ENCODE data around the gene DMRT3.
"Not testable (repeated sequence)": the region's sequence is repeated elsewhere in the genome, so short reads cannot be mapped to it uniquely, and the experiment has no call there.

The DMRT3 gene

DNA sequence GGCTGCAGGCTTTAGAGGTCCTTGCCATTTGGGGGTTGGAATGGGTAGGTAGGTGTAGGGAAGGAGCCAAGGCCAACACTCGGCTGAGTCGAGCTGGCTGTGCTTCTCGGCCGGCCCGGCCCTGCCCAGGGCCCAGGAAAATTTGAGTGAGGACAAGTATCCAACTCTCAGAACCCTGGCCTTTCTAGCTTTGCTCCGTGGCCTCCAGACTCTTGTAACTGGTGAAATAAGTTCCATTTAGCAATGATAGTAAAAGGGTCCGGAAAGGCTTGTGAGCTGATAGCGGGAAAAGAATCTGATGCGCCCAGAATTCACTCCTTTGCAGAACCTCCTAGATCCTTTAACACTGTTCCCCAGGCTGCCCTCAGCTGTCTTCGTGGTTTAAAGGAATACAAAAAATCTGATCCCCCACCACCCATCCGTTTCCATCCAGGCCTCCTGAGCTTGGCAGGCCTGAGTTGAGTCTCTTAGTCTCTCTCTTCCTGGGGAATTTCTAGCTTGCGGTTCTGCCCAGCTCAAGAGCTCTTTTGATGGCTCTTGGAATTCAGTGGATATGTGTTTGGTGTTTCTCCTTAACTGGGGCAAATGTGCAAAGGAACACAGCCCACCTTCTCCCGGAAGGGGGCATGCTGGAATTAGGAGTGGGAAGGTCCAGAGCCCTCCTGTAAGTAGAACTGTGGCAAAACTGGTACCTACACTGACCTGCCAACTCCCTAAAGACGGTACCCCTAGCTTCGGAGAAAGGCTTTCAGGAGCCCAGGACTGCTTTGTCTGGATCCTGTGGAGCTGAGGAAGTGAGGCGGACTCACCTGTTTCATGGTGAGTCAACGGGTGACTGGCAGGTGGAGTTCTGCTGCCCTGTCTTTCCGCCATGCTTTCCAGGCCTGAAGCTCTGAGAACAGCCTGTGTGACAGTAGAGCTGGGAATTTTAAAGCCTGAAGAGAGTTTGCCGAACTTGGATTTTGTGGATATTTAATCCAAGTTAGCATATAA, 1.7 kb downstream of the DMRT3 start:
- no peak overlapping the region for H3K27ac ChIP-seq (ENCODE audit: low read depth, low read length)
- no peaks in the 10 kb centered on the region for H3K4me1 ChIP-seq (ENCODE audit: control insufficient read depth in 1 of 2, insufficient read depth in 2 of 2, low read length in 2 of 2)
- no peak overlapping the region for H3K9ac ChIP-seq (ENCODE audit: low read depth in 1 of 2, low read length in 2 of 2)
- H3K4me3 ChIP-seq (ENCODE audit: low read depth in 1 of 2, low read length in 2 of 2): no peak overlapping the region
- peaks cover 84 to 90% of the 10 kb centered on the region in 2 donors for H3K27me3 ChIP-seq (ENCODE audit: control insufficient read depth in 1 of 2, insufficient read depth in 2 of 2, low read length in 2 of 2)
- H3K36me3 ChIP-seq (ENCODE audit: control insufficient read depth in 1 of 2, insufficient read depth in 2 of 2, low read length in 2 of 2): no peaks in the 10 kb centered on the region
- no peaks in the 10 kb centered on the region for H3K9me3 ChIP-seq (ENCODE audit: control insufficient read depth in 1 of 2, low read length in 2 of 2)

DNA sequence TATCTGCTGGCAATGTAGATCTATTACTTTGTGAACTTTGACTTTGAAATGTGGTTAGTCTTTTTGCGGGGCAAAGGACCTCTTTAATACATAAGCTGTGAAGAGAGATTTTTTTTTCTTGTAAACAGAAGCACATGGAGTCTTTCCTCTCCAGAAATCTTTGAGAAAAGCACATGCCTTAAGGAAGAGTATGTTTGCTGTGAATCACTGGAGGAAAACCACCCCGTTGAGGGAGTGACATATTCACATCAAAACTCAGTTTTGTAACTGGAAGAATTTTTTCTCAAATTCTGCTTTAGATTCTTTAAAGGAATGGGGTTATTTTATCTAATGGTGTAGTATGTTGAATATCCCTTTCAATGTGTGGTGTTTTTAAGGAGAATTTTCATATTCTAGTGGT, 3.5 kb downstream of the DMRT3 start:
- Histone ChIP-seq H3K4me1 (ENCODE audit: control insufficient read depth in 1 of 2, insufficient read depth in 2 of 2, low read length in 2 of 2) (no peaks in the 10 kb centered on the region), H3K9me3 (ENCODE audit: control insufficient read depth in 1 of 2, low read length in 2 of 2) (no peaks in the 10 kb centered on the region), H3K27ac (ENCODE audit: low read depth, low read length) (no peak overlapping the region), H3K27me3 (ENCODE audit: control insufficient read depth in 1 of 2, insufficient read depth in 2 of 2, low read length in 2 of 2) (peaks cover 75 to 83% of the 10 kb centered on the region in 2 donors), H3K36me3 (ENCODE audit: control insufficient read depth in 1 of 2, insufficient read depth in 2 of 2, low read length in 2 of 2) (no peaks in the 10 kb centered on the region), H3K4me3 (ENCODE audit: low read depth in 1 of 2, low read length in 2 of 2) (no peak overlapping the region), H3K9ac (ENCODE audit: low read depth in 1 of 2, low read length in 2 of 2) (no peak overlapping the region)

DNA sequence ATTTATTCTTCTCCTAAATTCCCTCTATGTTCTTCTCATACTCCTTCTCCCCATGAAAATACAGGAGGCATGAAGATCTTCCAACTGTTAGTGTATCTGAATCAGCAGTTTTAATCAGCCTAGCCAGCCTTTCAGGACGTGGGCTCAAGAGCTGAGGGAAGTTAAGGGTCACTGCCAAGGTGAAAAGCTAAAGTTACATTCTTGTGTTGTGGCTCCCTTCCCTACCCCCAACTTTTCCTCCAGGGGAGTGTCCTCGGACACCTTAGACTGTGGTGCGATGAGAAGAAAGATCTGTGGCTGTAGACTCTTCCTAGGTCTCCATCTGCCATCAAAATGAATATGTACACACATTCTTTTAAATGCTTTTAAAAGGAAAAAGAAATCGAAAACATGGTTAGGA, 4.2 kb downstream of the DMRT3 start:
- H3K4me1 ChIP-seq (ENCODE audit: control insufficient read depth in 1 of 2, insufficient read depth in 2 of 2, low read length in 2 of 2): no peaks in the 10 kb centered on the region
- H3K27me3 ChIP-seq (ENCODE audit: control insufficient read depth in 1 of 2, insufficient read depth in 2 of 2, low read length in 2 of 2): peaks cover 69 to 79% of the 10 kb centered on the region in 2 donors
- H3K36me3 ChIP-seq (ENCODE audit: control insufficient read depth in 1 of 2, insufficient read depth in 2 of 2, low read length in 2 of 2): no peaks in the 10 kb centered on the region
- H3K4me3 ChIP-seq (ENCODE audit: low read depth in 1 of 2, low read length in 2 of 2): no peak overlapping the region
- H3K9me3 ChIP-seq (ENCODE audit: control insufficient read depth in 1 of 2, low read length in 2 of 2): no peaks in the 10 kb centered on the region
- H3K9ac ChIP-seq (ENCODE audit: low read depth in 1 of 2, low read length in 2 of 2): no peak overlapping the region
- no peak overlapping the region for H3K27ac ChIP-seq (ENCODE audit: low read depth, low read length)

DNA sequence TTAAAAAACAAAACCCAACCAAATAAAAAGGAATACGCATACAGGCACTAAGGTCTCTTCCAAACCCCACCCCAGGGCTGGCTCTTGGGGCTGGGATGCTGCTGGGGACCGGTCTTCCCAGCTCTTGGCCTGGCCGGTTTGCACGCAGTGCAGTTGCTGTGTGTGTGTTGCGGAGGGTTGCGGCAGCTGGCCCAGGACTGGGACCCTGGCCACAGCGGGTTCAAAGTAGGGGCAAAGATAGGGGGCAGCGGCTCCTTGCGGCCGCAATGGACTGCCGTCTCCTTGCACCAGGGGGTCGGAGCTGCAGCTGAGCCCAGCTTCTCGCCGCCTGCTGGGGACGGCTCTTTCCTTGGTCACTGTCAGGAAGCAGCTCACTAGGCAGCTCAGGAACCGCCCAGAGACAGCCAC, 5.0 kb downstream of the DMRT3 start:
- no peak overlapping the region for H3K9ac ChIP-seq (ENCODE audit: low read depth in 1 of 2, low read length in 2 of 2)
- H3K9me3 ChIP-seq (ENCODE audit: control insufficient read depth in 1 of 2, low read length in 2 of 2): no peaks in the 10 kb centered on the region
- H3K27me3 ChIP-seq (ENCODE audit: control insufficient read depth in 1 of 2, insufficient read depth in 2 of 2, low read length in 2 of 2): peaks cover 64 to 80% of the 10 kb centered on the region in 2 donors
- no peaks in the 10 kb centered on the region for H3K36me3 ChIP-seq (ENCODE audit: control insufficient read depth in 1 of 2, insufficient read depth in 2 of 2, low read length in 2 of 2)
- H3K4me1 ChIP-seq (ENCODE audit: control insufficient read depth in 1 of 2, insufficient read depth in 2 of 2, low read length in 2 of 2): no peaks in the 10 kb centered on the region
- no peak overlapping the region for H3K4me3 ChIP-seq (ENCODE audit: low read depth in 1 of 2, low read length in 2 of 2)
- H3K27ac ChIP-seq (ENCODE audit: low read depth, low read length): no peak overlapping the region

- no peaks in the 10 kb centered on the region for H3K9me3 ChIP-seq (ENCODE audit: control insufficient read depth in 1 of 2, low read length in 2 of 2)
- no peak overlapping the region for H3K27ac ChIP-seq (ENCODE audit: low read depth, low read length)
- no peak overlapping the region for H3K4me3 ChIP-seq (ENCODE audit: low read depth in 1 of 2, low read length in 2 of 2)
- peaks cover 60 to 75% of the 10 kb centered on the region in 2 donors for H3K27me3 ChIP-seq (ENCODE audit: control insufficient read depth in 1 of 2, insufficient read depth in 2 of 2, low read length in 2 of 2)
- H3K36me3 ChIP-seq (ENCODE audit: control insufficient read depth in 1 of 2, insufficient read depth in 2 of 2, low read length in 2 of 2): no peaks in the 10 kb centered on the region
- no peaks in the 10 kb centered on the region for H3K4me1 ChIP-seq (ENCODE audit: control insufficient read depth in 1 of 2, insufficient read depth in 2 of 2, low read length in 2 of 2)
- H3K9ac ChIP-seq (ENCODE audit: low read depth in 1 of 2, low read length in 2 of 2): no peak overlapping the region
Observed at GRCh38 chr9:982394-983230, 6.2 kb downstream of the DMRT3 start.

GRCh38 chr9:994005-994404, 17.6 kb downstream of the DMRT3 start:
- no peak overlapping the region for H3K4me3 ChIP-seq (ENCODE audit: low read depth in 1 of 2, low read length in 2 of 2)
- H3K9ac ChIP-seq (ENCODE audit: low read depth in 1 of 2, low read length in 2 of 2): no peak overlapping the region
- no peaks in the 10 kb centered on the region for H3K36me3 ChIP-seq (ENCODE audit: control insufficient read depth in 1 of 2, insufficient read depth in 2 of 2, low read length in 2 of 2)
- peaks cover 6 to 16% of the 10 kb centered on the region in 2 donors for H3K27me3 ChIP-seq (ENCODE audit: control insufficient read depth in 1 of 2, insufficient read depth in 2 of 2, low read length in 2 of 2)
- peaks cover 0 to 4% of the 10 kb centered on the region in 2 donors for H3K9me3 ChIP-seq (ENCODE audit: control insufficient read depth in 1 of 2, low read length in 2 of 2)
- H3K4me1 ChIP-seq (ENCODE audit: control insufficient read depth in 1 of 2, insufficient read depth in 2 of 2, low read length in 2 of 2): no peaks in the 10 kb centered on the region
- H3K27ac ChIP-seq (ENCODE audit: low read depth, low read length): no peak overlapping the region

DNA sequence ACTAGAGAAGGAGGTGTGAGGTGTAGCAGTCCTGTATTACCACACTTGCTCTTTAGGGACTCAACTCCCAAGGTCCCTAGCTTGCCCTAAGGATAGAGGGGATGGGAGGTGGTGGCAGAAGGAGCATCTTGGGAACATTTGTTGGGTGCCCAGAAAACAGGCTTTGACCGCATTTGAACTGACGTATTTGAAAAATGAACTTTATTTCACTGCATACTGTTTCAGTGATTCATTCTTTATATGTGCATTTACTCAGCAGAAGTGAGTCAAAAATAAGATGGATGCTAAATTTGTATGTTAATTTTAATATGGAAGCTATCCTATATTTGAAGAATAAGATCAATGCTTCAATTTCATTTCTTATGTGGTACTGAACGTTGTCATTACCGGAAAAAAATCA, 18.7 kb downstream of the DMRT3 start:
- H3K27ac ChIP-seq (ENCODE audit: low read depth, low read length): no peak overlapping the region
- H3K9ac ChIP-seq (ENCODE audit: low read depth in 1 of 2, low read length in 2 of 2): no peak overlapping the region
- H3K36me3 ChIP-seq (ENCODE audit: control insufficient read depth in 1 of 2, insufficient read depth in 2 of 2, low read length in 2 of 2): no peaks in the 10 kb centered on the region
- H3K27me3 ChIP-seq (ENCODE audit: control insufficient read depth in 1 of 2, insufficient read depth in 2 of 2, low read length in 2 of 2): peaks cover 3 to 7% of the 10 kb centered on the region in 2 donors
- no peaks in the 10 kb centered on the region for H3K4me1 ChIP-seq (ENCODE audit: control insufficient read depth in 1 of 2, insufficient read depth in 2 of 2, low read length in 2 of 2)
- H3K4me3 ChIP-seq (ENCODE audit: low read depth in 1 of 2, low read length in 2 of 2): no peak overlapping the region
- H3K9me3 ChIP-seq (ENCODE audit: control insufficient read depth in 1 of 2, low read length in 2 of 2): peaks cover 0 to 4% of the 10 kb centered on the region in 2 donors

DNA sequence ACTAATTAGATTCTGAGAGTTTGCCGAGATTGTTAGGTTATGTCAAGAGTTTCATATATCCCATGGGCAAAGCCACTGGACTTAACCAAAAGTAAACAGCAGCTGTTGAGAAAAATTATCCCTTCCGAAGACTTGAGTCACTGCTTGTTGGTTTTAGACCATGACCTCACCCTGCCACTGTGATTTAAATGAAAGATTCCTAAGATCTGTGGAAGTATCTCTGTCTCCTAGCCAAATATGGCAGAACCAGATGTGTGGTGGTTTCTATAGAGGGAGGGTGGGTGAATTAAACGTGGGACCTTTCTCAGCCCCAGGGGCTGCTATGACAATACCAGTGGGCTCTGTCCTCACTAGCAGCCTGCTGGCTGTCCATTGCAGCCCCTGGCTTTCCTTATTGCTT, 19.3 kb downstream of the DMRT3 start:
- Histone ChIP-seq H3K27ac (ENCODE audit: low read depth, low read length) (no peak overlapping the region), H3K4me3 (ENCODE audit: low read depth in 1 of 2, low read length in 2 of 2) (no peak overlapping the region), H3K9me3 (ENCODE audit: control insufficient read depth in 1 of 2, low read length in 2 of 2) (peaks cover 0 to 4% of the 10 kb centered on the region in 2 donors), H3K27me3 (ENCODE audit: control insufficient read depth in 1 of 2, insufficient read depth in 2 of 2, low read length in 2 of 2) (peaks cover 0 to 7% of the 10 kb centered on the region in 2 donors), H3K36me3 (ENCODE audit: control insufficient read depth in 1 of 2, insufficient read depth in 2 of 2, low read length in 2 of 2) (no peaks in the 10 kb centered on the region), H3K9ac (ENCODE audit: low read depth in 1 of 2, low read length in 2 of 2) (no peak overlapping the region), H3K4me1 (ENCODE audit: control insufficient read depth in 1 of 2, insufficient read depth in 2 of 2, low read length in 2 of 2) (no peaks in the 10 kb centered on the region)

DNA sequence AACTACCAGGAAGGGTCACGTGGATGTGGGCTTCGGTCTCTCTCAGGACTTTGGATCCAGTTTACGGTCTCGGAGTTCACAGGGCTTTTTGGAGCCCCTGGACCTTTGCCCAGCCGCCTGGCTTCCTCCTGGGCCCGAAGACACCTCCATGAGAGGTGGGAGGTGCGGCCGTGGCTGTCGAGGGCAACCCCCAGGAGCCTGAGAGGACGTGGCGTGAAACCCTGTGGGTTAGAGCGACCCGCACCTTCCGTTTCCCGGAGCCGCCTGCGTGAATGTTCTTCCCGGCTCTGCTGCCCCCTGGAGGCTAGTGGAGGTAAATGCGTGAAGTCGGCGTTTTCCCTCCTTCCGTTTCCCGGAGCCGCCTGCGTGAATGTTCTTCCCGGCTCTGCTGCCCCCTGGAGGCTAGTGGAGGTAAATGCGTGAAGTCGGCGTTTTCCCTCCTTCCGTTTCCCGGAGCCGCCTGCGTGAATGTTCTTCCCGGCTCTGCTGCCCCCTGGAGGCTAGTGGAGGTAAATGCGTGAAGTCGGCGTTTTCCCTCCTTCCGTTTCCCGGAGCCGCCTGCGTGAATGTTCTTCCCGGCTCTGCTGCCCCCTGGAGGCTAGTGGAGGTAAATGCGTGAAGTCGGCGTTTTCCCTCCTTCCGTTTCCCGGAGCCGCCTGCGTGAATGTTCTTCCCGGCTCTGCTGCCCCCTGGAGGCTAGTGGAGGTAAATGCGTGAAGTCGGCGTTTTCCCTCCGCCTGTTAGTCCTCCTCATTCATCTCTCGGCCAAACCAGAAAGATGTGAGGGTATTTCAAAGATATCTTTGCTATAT, 22.1 kb downstream of the DMRT3 start:
- not testable (repeated sequence) for H3K27ac ChIP-seq (ENCODE audit: low read depth, low read length); H3K4me1 ChIP-seq (ENCODE audit: control insufficient read depth in 1 of 2, insufficient read depth in 2 of 2, low read length in 2 of 2); H3K36me3 ChIP-seq (ENCODE audit: control insufficient read depth in 1 of 2, insufficient read depth in 2 of 2, low read length in 2 of 2); H3K4me3 ChIP-seq (ENCODE audit: low read depth in 1 of 2, low read length in 2 of 2); H3K9ac ChIP-seq (ENCODE audit: low read depth in 1 of 2, low read length in 2 of 2); H3K9me3 ChIP-seq (ENCODE audit: control insufficient read depth in 1 of 2, low read length in 2 of 2); H3K27me3 ChIP-seq (ENCODE audit: control insufficient read depth in 1 of 2, insufficient read depth in 2 of 2, low read length in 2 of 2)
